ENCODE measurements around the gene STUB1. TPM values are rescaled to one million over a fixed set of nuclear protein-coding genes. Genes with fewer than 3 reads are reported as not detected.

Gene STUB1
- total and polyA plus RNA-seq, 2 of the 8 experiments (the other 6 are each of a cell fraction or from before 2014, with no cell fraction given): 89.9 to 103 TPM

DNA sequence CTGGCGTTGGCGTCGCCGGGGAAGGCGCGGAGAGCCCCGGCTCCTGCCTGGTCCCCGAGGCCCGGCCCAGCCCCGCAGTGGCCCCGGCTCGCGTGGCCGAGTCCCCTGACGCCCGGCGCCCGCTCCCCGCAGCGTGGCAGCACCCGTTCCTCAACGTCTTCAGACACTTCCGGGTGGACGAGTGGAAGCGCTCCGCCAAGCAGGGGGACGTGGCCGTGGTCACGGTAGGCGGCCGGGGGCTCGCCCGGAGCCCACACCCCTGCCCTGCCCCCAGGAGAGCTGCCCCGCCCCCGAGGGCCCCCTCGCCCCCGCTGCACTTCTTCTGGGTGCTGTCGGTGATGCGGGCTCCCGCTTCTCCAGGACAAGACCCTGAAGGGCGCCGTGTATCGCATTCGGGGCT, 30.6 kb upstream of the STUB1 start:
- DNase-seq (ENCODE audit: low read depth in 1 of 2, low spot score in 2 of 2): no peak
- no peak overlapping the region for H2AK5ac ChIP-seq (ENCODE audit: low read depth, low read length)
- H2BK120ac ChIP-seq (replicated peaks; ENCODE audit: low read depth, low read length): no peak overlapping the region
- H3K23ac ChIP-seq (ENCODE audit: insufficient read length): no peak overlapping the region
- H2BK5ac ChIP-seq (ENCODE audit: low read depth, low read length): no peak overlapping the region
- no peak overlapping the region for H3K14ac ChIP-seq (ENCODE audit: insufficient read length)
- no peak overlapping the region for H3K27ac ChIP-seq (ENCODE audit: low read depth, low read length)
- H3K4me3 ChIP-seq (ENCODE audit: extremely low read depth in 1 of 4, insufficient read depth in 2 of 4, low read depth in 3 of 4, low read length in 4 of 4): peak overlapping the region; percentile 59 to 76 (median 68)
- 13% methylated on average over 30 of the region's 44 CpGs; no CpG with 5 or more reads in 1 of the 2 experiments for WGBS, 2 experiments (ENCODE audit: extremely low coverage in 1 of 2, insufficient coverage in 1 of 2, insufficient read length in 1 of 2, insufficient replicate concordance in 2 of 2, low coverage in 1 of 2, low lambda C conversion rate in 2 of 2, missing lambda C conversion rate in 1 of 2)
- no peak for FAIRE-seq
- no peak overlapping the region for H2BK12ac ChIP-seq (ENCODE audit: low read depth, low read length)
- no peak overlapping the region for H2AFZ ChIP-seq (ENCODE audit: low read length)
- H4K5ac ChIP-seq (ENCODE audit: insufficient read length, low read depth, low read length): no peak overlapping the region
- ChIA-PET POLR2A (ENCODE audit: partially characterized antibody) (interaction anchor here (0.8 to 2.9 kb wide), 15 partner anchors 8 to 265 kb away, joined by 3 to 14 read pairs (median 4); partner anchors contain the start of genes METTL26, RHBDL1, RHOT2 and STUB1), CTCF (ENCODE audit: partially characterized antibody) (interaction anchor here (0.6 to 7.9 kb wide), 6 partner anchors 11 to 110 kb away, joined by 3 to 104 read pairs (median 13); partner anchors contain the start of gene RHOT2)
- no peak overlapping the region for H3K4ac ChIP-seq (replicated peaks; ENCODE audit: insufficient read length, low read depth, low read length)
- peaks cover 7% of the 10 kb centered on the region for H3K23me2 ChIP-seq (ENCODE audit: low read depth, low read length)
- no peaks in the 10 kb centered on the region; the same call in 1 of the 2 replicates for H3K79me1 ChIP-seq (ENCODE audit: low read depth, low read length)
- H2BK20ac ChIP-seq (ENCODE audit: low read length): no peak overlapping the region
- no peak overlapping the region for H4K91ac ChIP-seq (replicated peaks; ENCODE audit: insufficient read length, low read length)
- peaks cover 0 to 9% (median 1%) of the 10 kb centered on the region in 4 experiments; a peak in 1 of 8 replicates for H3K36me3 ChIP-seq (ENCODE audit: control insufficient read depth in 2 of 4, insufficient read depth in 4 of 4, low read length in 3 of 4)
- peak overlapping the region in 1 of 4 experiments; percentile 34; a peak in 3 of 7 replicates for H3K9ac ChIP-seq (replicated peaks in 1 of 4; ENCODE audit: extremely low read depth in 1 of 4, low read depth in 3 of 4, low read length in 3 of 4)
- H4K20me1 ChIP-seq (replicated peaks in 1 of 2; ENCODE audit: control insufficient read depth in 1 of 2, insufficient read depth in 2 of 2, low read length in 2 of 2): peaks cover 0 to 9% of the 10 kb centered on the region in 2 experiments
- H3K56ac ChIP-seq (replicated peaks; ENCODE audit: insufficient read length, low read depth, low read length): no peak overlapping the region
- no peak overlapping the region for H4K8ac ChIP-seq (ENCODE audit: extremely low read depth, insufficient read depth, low read length)
- peaks cover 0 to 4% (median under 1%) of the 10 kb centered on the region in 4 experiments; a peak in 4 of 7 replicates for H3K4me1 ChIP-seq (replicated peaks in 1 of 4; ENCODE audit: control insufficient read depth in 3 of 4, insufficient read depth in 4 of 4, low read length in 3 of 4)
- H3K27me3 ChIP-seq (replicated peaks in 1 of 4; ENCODE audit: control insufficient read depth in 3 of 4, extremely low read depth in 1 of 4, insufficient read depth in 3 of 4, low read length in 3 of 4): no peaks in the 10 kb centered on the region
- H3K4me2 ChIP-seq (ENCODE audit: insufficient read depth in 1 of 2, low read depth in 2 of 2, low read length in 2 of 2): peak overlapping the region; percentile 67 to 86
- H2BK15ac ChIP-seq (ENCODE audit: low read length): no peak overlapping the region
- no peak for TF ChIP-seq CREB1 (IDR thresholded peaks at IDR 0.05)
- peak; percentile 13 for TF ChIP-seq KDM4A (IDR thresholded peaks at IDR 0.05; ENCODE audit: low read depth, low read length, severe bottlenecking)
- H3K9me3 ChIP-seq (ENCODE audit: insufficient read depth in 2 of 2, low read depth in 1 of 2, low read length in 1 of 2): no peaks in the 10 kb centered on the region
- no peak overlapping the region for H3K18ac ChIP-seq (ENCODE audit: extremely low read depth, low read length)
- H3K79me2 ChIP-seq (ENCODE audit: control insufficient read depth in 1 of 2, insufficient read depth in 2 of 2, low read length in 2 of 2): no peaks in the 10 kb centered on the region
